ENCODE measurements around the gene CDAN1. TPM values are rescaled to one million over a fixed set of nuclear protein-coding genes. Genes with fewer than 3 reads are reported as not detected.

Gene CDAN1
- total and polyA plus RNA-seq, 2 of the 8 experiments (the other 6 are each of a cell fraction or from before 2014, with no cell fraction given) = 4.5 to 18.6 TPM

DNA sequence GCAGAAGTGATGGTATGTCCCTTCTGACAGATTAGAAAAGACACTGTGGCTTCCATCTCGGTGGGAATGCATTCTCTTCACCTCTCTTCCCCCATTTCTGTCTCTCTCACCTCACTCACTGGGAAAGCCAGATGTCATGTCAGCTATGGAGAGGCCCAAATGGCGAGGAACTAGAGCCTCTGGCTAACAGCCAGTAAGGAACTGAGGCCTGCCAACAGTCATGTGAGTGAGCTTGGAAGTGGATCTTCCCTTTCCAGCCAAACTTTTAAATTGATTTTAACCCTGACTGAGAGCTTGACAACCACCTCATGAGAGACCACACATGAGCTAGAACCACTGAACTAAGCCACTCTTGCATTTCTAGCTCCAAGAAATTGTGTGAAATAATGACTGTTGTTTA is 35.2 kb upstream of the CDAN1 start (continued):
- TF ChIP-seq, protein P1, sequence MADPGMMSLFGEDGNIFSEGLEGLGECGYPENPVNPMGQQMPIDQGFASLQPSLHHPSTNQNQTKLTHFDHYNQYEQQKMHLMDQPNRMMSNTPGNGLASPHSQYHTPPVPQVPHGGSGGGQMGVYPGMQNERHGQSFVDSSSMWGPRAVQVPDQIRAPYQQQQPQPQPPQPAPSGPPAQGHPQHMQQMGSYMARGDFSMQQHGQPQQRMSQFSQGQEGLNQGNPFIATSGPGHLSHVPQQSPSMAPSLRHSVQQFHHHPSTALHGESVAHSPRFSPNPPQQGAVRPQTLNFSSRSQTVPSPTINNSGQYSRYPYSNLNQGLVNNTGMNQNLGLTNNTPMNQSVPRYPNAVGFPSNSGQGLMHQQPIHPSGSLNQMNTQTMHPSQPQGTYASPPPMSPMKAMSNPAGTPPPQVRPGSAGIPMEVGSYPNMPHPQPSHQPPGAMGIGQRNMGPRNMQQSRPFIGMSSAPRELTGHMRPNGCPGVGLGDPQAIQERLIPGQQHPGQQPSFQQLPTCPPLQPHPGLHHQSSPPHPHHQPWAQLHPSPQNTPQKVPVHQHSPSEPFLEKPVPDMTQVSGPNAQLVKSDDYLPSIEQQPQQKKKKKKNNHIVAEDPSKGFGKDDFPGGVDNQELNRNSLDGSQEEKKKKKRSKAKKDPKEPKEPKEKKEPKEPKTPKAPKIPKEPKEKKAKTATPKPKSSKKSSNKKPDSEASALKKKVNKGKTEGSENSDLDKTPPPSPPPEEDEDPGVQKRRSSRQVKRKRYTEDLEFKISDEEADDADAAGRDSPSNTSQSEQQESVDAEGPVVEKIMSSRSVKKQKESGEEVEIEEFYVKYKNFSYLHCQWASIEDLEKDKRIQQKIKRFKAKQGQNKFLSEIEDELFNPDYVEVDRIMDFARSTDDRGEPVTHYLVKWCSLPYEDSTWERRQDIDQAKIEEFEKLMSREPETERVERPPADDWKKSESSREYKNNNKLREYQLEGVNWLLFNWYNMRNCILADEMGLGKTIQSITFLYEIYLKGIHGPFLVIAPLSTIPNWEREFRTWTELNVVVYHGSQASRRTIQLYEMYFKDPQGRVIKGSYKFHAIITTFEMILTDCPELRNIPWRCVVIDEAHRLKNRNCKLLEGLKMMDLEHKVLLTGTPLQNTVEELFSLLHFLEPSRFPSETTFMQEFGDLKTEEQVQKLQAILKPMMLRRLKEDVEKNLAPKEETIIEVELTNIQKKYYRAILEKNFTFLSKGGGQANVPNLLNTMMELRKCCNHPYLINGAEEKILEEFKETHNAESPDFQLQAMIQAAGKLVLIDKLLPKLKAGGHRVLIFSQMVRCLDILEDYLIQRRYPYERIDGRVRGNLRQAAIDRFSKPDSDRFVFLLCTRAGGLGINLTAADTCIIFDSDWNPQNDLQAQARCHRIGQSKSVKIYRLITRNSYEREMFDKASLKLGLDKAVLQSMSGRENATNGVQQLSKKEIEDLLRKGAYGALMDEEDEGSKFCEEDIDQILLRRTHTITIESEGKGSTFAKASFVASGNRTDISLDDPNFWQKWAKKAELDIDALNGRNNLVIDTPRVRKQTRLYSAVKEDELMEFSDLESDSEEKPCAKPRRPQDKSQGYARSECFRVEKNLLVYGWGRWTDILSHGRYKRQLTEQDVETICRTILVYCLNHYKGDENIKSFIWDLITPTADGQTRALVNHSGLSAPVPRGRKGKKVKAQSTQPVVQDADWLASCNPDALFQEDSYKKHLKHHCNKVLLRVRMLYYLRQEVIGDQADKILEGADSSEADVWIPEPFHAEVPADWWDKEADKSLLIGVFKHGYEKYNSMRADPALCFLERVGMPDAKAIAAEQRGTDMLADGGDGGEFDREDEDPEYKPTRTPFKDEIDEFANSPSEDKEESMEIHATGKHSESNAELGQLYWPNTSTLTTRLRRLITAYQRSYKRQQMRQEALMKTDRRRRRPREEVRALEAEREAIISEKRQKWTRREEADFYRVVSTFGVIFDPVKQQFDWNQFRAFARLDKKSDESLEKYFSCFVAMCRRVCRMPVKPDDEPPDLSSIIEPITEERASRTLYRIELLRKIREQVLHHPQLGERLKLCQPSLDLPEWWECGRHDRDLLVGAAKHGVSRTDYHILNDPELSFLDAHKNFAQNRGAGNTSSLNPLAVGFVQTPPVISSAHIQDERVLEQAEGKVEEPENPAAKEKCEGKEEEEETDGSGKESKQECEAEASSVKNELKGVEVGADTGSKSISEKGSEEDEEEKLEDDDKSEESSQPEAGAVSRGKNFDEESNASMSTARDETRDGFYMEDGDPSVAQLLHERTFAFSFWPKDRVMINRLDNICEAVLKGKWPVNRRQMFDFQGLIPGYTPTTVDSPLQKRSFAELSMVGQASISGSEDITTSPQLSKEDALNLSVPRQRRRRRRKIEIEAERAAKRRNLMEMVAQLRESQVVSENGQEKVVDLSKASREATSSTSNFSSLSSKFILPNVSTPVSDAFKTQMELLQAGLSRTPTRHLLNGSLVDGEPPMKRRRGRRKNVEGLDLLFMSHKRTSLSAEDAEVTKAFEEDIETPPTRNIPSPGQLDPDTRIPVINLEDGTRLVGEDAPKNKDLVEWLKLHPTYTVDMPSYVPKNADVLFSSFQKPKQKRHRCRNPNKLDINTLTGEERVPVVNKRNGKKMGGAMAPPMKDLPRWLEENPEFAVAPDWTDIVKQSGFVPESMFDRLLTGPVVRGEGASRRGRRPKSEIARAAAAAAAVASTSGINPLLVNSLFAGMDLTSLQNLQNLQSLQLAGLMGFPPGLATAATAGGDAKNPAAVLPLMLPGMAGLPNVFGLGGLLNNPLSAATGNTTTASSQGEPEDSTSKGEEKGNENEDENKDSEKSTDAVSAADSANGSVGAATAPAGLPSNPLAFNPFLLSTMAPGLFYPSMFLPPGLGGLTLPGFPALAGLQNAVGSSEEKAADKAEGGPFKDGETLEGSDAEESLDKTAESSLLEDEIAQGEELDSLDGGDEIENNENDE (IDR thresholded peaks at IDR 0.05; ENCODE audit: insufficient replicate concordance, low read length) = no peak
- TF ChIP-seq JUN (IDR thresholded peaks at IDR 0.05; ENCODE audit: low read depth, low read length) (no peak), RBBP5 (IDR thresholded peaks at IDR 0.05; ENCODE audit: borderline replicate concordance, low read depth, low read length) (no peak), TAF7 (optimal IDR thresholded peaks at IDR 0.05; ENCODE audit: borderline replicate concordance, low read depth, low read length) (no peak), SRF (IDR thresholded peaks at IDR 0.05; ENCODE audit: low read depth, low read length) (no peak)
